ENCODE measurements around the gene DNASE2B.

The DNASE2B gene, protein sequence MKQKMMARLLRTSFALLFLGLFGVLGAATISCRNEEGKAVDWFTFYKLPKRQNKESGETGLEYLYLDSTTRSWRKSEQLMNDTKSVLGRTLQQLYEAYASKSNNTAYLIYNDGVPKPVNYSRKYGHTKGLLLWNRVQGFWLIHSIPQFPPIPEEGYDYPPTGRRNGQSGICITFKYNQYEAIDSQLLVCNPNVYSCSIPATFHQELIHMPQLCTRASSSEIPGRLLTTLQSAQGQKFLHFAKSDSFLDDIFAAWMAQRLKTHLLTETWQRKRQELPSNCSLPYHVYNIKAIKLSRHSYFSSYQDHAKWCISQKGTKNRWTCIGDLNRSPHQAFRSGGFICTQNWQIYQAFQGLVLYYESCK

DNA sequence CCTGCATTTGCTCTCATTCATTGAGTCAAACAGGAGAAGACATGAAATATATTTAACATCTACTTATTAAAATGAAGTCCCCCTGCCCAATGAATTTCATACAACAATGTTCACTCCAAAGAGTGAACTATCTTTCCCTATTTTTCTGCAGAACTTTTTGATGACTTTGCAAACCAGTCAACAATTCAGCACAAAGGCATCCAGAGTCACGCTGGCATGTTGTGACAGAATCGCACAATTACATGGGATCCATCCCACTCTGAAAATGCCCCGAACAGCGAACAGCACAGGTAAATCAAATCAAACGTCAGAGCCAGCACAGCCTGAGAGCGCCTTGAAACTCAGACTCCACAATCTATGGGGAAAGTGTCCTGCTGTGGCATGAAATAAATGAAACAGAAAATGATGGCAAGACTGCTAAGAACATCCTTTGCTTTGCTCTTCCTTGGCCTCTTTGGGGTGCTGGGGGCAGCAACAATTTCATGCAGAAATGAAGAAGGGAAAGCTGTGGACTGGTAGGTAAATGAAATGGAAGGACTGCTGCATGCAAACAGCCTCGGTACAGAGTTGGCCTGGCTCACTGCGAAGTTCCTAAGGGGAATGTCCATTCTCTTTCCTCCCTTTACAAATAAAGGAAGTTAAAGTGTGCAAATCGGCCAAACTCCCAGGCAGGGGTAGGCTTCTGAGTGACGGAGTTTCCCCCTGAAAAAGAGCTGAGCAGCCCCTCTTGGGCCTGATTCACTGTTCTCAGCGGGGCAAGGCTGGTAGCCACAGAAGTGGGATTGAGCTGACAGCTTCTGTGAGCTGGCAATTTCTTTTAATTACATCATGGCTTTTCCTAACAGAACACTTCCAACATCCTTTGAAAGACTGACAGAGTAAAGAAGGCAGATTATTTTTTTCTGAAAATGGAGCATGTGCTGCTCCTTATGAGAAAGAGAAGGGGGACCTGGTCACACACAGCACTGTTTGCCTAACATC, at the start of gene DNASE2B:
Gene DNASE2B, plus strand, starts transcription at position 310 of the 981 bp plus-strand sequence. Its CDS starts 81 bp downstream, at position 391.
- DNase-seq = no peak

DNA sequence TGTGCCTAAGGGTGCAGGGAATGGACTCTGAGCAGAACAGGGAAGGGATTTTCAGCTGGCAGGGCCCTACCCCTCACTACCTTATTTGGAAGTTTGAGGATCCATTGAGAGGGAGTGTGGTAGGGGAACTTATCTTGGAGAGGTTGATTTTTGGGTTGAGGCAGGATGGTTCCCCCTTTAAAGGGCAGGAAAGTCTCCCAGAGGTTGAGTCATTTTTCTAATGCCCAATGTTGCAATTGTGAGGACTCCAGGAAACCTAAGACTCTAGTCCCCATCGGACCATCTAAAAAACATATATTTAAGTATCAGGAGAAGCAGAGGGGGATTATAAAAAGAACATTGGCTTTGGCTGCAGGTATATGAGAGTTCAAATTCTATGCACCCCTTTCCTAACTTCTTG, 49.5 kb upstream of the DNASE2B start:
- DNase-seq = no peak

DNA sequence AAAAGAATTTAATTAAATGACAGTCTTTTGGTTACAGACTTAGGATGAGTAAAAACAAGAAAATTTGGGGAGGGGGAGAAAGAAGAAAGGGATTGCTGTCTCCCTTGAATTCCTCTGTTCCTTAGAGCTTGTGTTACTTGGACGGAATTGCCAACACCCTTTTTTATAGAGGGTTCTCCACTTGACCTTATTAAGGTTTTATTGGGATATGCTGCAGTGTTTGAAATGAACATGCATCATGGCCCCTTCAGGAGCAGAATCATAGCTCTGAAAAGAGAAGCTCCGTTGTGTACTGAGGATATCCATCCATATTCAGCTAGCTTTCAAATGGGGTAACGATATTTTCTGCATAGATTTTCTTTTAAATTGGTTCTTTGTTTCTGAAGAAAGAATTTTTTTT, 48.2 kb upstream of the DNASE2B start:
- no peak for DNase-seq

DNA sequence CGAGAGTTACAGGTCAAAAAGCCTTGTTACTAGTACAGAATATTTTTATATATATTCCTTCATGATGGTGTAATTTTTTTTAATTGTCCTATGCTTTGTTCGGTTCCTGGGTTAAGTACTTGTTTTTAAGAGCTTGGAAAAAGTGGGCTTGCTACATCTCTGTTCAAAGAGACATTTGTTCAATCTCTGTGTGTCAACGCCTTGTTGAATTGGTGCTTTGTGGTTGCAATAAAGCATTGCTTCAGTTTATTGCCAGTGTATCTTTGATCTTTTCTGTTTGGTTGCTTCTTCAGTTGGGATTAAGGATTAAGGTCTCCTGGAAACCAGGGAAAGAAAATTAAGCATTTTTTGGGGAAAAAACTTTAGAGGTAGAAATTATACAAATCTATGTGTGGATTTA, 47.7 kb upstream of the DNASE2B start:
- DNase-seq = no peak

DNA sequence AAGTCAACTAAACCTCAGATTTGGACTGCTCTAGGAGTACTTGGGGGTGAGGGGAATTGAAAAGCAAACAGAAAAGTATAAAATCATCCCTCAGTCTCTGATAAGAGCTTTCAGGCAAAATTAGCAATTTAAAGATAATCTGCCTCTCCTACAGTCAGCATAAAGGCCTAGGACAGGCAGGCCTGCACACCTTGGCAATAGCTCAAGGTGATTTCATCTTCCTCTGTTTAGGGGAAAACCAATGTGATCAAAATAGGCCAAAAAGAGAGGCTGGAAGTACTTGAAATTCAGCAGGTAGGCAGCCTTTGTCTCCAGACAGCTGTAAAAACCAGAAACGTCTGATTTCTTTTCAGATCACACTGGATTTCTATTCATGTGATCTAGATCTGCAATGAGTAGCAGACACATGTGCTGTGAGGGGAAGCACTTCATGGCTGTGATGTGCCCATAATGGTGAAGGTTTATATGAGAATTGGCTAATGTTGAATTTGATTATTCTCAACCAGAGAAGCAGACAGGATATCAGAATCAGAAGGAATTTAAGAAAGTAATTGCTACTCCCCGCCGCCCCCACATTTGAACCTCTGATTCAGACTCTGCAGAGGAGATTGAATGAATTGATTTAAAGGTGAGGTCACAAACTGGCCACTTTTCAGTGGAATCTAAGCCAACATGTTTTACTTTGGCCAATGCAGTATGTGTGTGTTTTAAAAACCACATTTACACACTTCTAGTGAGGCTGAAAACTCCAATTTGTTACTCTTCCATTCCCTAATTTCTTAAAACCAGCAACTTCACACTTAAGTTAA, 45.8 kb upstream of the DNASE2B start:
- DNase-seq = no peak

DNA sequence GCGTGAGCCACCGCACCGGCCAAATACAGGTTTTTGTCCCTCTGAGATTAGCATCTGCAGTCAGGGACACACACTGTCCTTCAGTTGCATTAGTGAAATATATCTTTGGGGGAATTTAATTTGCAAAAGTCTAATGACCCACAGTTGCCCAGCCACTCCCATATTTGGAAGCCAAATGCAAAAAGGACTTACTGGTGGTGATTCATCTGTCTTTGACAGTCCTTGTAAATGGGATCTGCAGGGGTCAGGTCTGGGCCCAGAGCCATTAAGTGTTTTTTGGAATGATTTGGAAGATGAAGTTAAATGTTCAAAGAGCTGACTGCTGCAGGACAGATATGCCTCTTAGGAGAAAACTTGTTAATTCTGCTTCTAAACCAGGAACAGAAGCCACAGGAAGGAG, 44.6 kb upstream of the DNASE2B start:
- DNase-seq = peak; percentile 38

DNA sequence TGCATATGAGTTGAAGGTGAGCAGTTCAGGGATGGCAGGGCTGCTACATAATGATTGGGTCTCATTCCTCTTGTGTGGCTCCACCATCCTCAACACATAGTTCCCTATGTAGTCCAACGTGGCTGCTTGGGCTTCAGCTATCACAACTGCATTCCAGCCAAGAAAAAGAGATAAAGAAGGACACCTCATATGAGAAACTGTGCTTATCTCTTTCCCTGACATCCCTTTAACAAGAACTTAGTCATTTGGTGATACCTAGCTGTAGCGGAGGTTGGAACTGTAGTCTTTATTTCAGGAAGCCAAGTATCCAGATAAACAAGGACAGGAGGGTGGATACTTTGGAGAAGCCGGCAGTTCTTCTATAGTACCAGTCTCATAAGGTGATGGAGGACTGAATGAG, 42.7 kb upstream of the DNASE2B start:
- no peak for DNase-seq

DNA sequence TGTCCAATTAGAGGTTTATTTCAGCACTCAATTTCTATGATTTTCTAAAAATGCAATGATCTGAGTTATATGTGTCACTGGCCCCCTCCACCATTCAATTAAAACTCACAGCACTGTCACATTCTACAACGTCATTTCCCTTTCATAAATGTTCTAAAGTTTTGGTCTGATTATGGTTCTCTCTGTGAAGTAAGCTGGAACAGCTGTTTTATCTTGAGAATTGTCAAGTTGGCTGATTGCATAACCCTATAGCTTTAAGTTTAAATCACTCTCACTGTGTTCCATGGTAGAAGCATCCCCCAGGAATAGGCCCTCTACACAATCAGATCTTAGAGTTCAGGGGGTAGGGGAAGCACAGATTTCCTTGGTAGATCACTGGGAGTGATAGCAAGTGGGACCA, 41.4 kb upstream of the DNASE2B start:
- no peak for DNase-seq

DNA sequence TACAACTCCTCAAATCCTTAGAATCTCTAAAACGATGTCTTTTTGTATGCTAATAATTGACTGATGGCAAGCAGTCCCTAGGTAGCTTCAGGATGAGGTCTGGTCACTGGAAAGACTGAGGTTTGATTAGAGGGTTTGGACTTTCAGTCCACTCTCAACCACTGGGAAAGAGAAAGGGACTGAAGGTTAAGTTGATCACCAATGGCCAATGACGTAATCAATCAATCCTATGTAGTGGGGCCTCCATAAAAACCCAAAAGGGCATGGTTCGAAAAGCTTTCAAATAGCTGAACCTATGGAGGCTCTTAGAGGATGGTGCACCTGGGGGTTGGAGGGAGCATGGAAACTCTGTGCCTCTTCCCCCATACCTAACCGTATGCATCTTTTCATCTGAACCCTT, 39.6 kb upstream of the DNASE2B start:
- no peak for DNase-seq

DNA sequence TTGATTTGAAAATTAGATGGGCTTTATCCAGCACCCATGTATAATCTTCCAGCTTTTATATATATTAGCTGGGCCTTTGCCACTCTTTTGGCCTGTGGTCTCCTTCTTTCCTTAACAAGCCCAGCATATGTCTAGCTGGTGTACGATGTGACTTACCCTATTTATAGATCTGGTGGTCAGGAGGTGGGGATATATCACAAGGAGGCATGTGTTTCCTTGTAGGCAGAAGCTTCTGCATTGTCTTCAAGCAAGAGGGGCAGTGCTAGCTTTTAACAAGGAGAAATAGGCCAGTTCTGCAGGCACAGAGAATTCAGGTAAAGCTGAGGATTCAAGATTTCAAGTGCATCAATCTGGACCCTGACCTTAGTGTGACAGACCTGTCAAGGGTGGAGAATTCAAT, 38.0 kb upstream of the DNASE2B start:
- DNase-seq = no peak

DNA sequence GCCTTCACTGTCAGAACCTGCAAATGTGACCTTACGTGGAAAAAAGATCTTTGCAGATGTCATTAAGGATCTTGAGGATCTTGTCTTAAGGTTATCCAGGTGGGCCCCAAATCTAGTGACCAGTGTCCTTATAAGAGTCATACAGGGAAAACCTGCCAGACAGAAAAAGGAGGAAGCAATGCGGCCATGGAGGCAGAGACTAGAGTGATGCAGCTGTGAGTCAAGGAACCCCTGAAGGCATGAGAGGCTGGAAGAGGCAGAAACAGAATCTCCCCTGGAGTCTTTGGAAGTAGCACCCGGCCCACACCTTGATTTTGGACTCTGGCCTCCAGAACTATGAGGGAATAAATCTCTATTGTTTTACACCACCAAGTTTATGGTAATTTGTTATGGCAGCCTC, 36.5 kb upstream of the DNASE2B start:
- DNase-seq = no peak

DNA sequence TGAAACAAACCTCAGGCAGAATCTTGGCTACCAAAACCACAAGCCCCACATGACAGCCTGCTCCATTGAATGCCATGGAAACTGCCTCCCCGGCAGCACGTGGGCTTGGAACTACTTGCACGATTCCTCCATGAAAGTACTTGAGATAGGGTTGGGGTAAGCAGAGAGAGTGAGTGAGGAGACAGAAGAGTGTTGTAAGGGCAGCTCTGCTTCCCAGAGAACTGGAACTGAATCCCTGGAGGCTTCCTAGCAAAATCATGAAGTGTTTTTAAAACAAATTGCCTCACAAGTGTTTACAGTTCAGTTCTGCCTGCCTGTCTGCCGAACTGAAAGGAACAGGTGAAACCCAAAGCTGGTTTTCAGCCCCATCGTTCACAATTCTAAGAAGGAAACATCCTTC, 35.3 kb upstream of the DNASE2B start:
- no peak for DNase-seq

DNA sequence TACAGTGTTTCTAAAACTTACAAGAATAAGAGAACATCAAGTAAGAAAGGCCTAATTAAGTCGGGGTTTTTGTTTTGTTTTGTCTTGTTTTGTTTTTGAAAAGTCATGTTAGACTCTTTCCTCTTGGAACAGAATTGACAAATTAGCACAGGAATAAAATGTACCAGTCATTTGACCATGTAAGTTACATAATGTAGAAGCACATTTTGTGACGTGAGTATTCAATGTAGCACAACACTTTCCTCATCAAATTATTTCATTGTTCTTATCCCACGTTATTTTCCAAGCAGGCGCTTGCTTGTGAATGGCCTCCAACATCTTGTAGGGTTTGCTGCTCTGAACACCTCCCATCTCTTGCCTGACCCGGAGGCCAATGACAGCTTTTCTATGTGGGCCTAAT, 34.7 kb upstream of the DNASE2B start:
- DNase-seq = no peak

DNA sequence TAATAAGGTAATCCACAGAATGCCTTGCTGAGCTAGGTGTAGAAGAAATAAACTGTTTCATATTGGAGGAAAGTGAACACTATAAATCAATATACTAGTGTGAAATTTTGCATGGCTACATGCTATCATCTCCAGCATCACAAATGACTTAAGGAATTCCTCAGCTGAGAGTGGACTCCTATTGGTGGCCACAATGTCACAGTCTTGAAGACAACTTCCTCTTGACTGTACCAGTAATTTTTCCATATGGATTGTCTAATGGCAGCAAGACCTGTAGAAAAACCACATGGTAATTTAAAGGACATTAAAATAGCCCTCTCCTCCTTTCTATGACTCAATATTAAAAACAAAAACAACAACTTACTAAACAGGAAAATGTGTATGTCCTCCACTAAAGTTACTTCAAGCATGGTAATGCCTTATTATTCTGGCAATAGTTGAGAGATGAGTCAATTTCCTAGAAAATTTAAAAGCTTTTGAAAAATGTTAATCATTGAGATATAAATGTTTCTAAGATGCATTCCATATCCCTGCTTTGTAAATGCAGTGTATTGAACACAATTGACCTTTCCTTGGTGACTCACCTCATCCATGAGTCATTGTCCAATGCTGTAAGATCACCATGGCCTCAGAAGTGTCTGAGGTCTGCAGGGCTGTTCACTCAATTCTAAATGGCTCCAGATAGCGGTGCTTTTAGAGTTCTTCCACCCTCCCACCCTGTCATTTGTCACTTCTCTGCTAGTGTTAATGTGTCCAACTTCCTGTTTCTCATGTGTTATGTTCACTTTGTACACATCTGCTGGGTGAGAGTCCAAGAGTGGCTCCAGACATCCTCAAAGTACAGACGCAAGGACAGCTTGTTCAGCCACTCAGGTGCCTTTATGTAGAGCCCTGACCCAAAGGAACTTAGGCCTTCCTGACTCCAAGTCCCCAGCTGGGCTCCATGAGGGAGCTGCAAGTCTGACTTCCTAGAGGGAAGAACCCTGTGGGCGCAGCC, 32.8 kb upstream of the DNASE2B start:
- DNase-seq = no peak

DNA sequence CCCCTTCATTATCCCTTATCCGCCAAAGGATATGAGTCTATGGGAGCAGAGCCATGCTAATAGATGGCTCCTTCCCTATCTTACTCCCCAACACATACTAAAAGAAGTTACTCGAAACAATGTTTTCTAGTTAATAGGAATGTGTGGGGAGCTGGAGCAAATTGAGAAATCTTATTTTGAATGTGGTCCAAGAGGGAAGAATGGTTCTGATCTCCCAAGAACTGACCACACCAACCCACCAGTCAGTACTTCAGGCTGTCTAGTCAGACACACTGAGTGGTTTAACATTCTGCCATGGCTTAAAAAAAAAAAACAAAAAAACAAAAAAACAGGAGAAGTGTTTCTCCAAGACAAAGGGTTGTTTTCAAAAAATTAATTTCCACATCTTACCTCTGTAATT, 31.5 kb upstream of the DNASE2B start:
- no peak for DNase-seq

DNA sequence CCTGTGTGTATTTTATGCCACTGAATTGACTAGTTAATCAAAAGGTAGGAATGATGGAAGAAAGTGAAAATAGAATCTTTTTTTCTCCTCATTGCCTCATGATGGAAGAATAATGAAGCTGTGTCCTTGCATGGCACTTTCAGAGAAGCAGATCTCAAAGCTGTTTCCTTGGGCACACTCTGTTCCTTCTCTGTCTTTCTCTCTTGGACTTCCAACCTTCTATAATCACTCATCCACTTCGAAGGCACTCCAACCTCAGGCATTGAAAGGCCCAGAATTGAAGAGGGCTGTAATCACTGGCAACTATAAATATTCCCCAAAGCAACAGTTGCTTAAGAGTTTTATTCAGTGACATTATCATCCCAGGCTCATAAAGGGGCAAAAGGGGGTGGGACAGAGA, 31.1 kb upstream of the DNASE2B start:
- DNase-seq = no peak

DNA sequence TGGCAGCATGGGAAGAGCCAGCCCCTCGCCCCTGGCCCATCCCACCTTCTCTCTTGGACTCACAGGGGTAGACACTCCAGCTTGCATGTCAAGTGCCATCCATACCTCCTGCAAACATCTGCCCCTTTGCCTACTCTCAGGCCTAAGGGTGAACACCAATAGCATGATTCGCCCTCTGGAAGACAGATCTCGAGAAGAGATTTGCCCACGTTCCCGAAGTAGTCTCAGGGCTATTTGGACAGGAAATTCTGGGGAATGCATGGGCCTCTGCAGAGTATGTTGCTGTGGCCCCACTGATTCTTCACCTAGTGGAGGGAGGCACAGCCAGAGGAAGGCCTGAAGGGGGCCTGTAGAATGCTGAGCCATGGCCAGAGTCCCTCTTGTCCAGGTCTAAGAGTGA, 29.8 kb upstream of the DNASE2B start:
- DNase-seq = no peak

DNA sequence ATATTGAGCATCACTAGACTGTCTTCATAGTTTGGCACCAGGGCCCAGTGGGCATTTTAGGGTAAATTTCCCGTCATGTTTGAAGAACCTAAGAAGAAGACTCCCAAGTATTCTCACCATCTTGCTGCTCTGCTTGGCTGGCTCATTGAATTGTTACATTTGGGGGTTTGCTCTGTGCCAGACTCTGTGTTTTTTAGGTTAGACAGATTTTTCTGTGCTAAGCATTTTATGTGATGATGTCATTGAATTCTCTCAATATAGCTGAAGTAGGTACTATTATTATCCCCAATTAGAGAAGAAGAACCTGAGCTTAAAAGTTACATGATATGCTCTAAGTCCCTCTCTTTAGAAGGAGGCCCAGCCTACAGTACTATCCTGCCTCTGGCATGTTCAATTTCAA, 28.0 kb upstream of the DNASE2B start:
- no peak for DNase-seq

DNA sequence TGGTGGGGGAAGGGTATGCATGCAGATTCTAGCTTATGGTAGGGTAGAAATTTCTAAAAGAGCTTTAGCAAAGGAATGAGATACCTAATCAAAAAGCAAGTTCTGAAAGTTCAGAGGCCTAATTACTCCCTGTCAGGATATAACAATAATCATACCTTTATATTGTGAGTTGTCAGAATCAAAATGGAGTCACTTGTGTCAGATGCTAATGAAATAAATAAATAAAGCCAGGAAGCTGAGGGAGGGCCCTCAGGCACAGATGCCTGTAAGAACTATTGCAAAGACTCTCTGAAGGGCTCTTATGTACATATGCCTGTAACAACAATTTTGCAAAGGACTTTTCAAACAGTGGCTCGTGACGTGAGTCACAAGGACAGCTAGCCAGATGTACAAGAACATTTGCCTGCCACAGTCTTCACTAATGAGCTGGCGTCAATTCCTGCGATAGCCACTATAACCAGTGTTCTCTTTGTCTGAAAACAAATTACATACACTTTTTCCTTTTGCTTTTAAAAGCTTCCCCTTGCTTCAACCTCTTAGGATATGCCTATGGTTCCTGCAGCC, 27.4 kb upstream of the DNASE2B start:
- DNase-seq = no peak

DNA sequence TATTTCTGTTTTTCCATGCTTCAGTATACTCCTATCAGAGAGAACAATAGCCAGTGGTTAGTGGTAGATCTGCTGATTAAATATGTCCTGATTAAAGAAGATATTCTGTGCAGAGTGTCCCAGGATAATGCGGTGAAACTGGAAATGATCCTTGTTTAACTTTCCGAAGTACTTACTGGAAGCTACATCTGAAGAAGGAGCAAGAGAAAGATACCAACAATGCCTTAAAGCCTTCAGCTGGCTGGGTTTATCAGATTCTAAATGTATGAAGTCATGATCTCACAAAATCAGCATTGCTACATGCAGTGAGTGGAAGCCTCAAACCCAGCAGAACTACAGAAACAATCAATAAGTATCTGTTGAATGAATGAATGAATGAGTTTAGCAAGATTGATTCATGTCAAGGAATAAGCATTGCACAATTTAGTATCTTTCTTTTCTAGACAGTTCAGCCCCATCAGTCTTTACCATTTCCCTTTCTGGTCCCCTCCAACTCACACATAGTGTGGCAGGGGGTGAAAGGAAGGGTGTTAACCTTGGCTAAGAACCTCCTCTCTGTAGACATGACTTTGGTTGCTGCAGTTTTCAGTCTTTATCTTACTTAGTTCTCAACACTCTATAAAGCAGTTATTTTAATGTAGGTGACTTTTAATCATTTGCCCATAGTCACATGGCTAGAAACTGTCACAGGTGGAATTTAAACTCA, 24.7 kb upstream of the DNASE2B start:
- DNase-seq = no peak

All from femur (tissue), 1 donor.